Measurements from ENCODE around the gene TCF19. TPM values are rescaled to one million over a fixed set of nuclear protein-coding genes. Genes with fewer than 3 reads are reported as not detected.
"Not testable (repeated sequence)": the region's sequence is repeated elsewhere in the genome, so short reads cannot be mapped to it uniquely, and the experiment has no call there.

TCF19 gene
- total and polyA plus RNA-seq, 2 donors (not counting 1 experiment from before 2014, with no cell fraction given), result 10.0 to 10.4 TPM

DNA sequence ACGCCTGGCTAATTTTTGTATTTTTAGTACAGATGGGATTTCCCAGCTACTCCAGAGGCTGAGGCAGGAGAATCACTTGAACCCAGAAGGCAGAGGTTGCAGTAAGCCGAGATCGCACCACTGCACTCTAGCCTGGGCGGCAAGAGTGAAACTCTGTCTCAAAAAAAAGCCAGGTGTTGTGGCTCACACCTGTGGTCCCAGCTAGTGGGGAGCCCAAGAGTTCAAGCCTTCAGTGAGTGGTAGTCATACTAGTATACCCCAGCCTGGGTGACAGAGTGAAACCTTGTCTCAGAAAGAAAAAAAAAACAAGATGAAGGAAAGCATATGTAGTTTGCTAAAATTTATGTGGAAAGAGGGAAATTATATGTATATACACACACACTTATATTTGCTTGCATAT is 32.1 kb downstream of the TCF19 start:
- Histone ChIP-seq H3K9ac (ENCODE audit: low read length) (no peak overlapping the region), H3K4me3 (ENCODE audit: control extremely low read depth in 1 of 5, extremely low read depth in 1 of 5, insufficient read depth in 1 of 5, low read depth in 2 of 5, low read length in 4 of 5) (no peak overlapping the region), H4K20me1 (ENCODE audit: control insufficient read depth, insufficient read depth, low read length, poor library complexity, severe bottlenecking) (peaks cover 10% of the 10 kb centered on the region), H3K79me2 (ENCODE audit: control insufficient read depth, insufficient read depth, low read length) (no peaks in the 10 kb centered on the region), H3K4me1 (ENCODE audit: control insufficient read depth in 2 of 2, insufficient read depth in 2 of 2, low read length in 2 of 2) (peaks cover 6 to 15% of the 10 kb centered on the region in 2 donors), H3K9me3 (ENCODE audit: control extremely low read depth in 1 of 3, control insufficient read depth in 2 of 3, insufficient read depth in 1 of 3, low read length in 2 of 3) (no peaks in the 10 kb centered on the region), H2AFZ (ENCODE audit: insufficient read depth, low read depth, low read length, poor library complexity, severe bottlenecking) (no peak overlapping the region), H3K36me3 (replicated peaks in 1 of 2; ENCODE audit: control extremely low read depth in 1 of 2, control insufficient read depth in 1 of 2, extremely low read depth in 1 of 2, insufficient read depth in 2 of 2, low read length in 1 of 2) (peaks cover 0 to 6% of the 10 kb centered on the region in 2 experiments), H3K27ac (ENCODE audit: low read length in 2 of 2) (no peak overlapping the region), H3K4me2 (replicated peaks; ENCODE audit: low read depth, low read length, poor library complexity, severe bottlenecking) (no peak overlapping the region), H3K27me3 (replicated peaks in 1 of 4; ENCODE audit: control extremely low read depth in 1 of 4, control insufficient read depth in 3 of 4, insufficient read depth in 4 of 4, low read length in 3 of 4) (no peaks in the 10 kb centered on the region)
- no peaks in the 10 kb centered on the region for H3K27me3 Mint-ChIP-seq
- TF ChIP-seq, protein P1, sequence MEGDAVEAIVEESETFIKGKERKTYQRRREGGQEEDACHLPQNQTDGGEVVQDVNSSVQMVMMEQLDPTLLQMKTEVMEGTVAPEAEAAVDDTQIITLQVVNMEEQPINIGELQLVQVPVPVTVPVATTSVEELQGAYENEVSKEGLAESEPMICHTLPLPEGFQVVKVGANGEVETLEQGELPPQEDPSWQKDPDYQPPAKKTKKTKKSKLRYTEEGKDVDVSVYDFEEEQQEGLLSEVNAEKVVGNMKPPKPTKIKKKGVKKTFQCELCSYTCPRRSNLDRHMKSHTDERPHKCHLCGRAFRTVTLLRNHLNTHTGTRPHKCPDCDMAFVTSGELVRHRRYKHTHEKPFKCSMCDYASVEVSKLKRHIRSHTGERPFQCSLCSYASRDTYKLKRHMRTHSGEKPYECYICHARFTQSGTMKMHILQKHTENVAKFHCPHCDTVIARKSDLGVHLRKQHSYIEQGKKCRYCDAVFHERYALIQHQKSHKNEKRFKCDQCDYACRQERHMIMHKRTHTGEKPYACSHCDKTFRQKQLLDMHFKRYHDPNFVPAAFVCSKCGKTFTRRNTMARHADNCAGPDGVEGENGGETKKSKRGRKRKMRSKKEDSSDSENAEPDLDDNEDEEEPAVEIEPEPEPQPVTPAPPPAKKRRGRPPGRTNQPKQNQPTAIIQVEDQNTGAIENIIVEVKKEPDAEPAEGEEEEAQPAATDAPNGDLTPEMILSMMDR (IDR thresholded peaks at IDR 0.05), result no peak
- no peak for TF ChIP-seq EZH2 (IDR thresholded peaks at IDR 0.05; ENCODE audit: borderline replicate concordance, insufficient read depth, low read depth, low read length, poor library complexity, severe bottlenecking)
- H3K4me3 Mint-ChIP-seq, result no peak overlapping the region
- DNase-seq, result no peak
- no peak overlapping the region for H3K27ac Mint-ChIP-seq
- ATAC-seq (ENCODE audit: low read depth), result no peak
- H3K4me1 Mint-ChIP-seq, result peaks cover 32% of the 10 kb centered on the region
- intact Hi-C loops (cut with micrococcal nuclease), result no loop called here
- WGBS (ENCODE audit: insufficient coverage), result 81% methylated on average over 4 of the region's 4 CpGs
- ChIA-PET POLR2A (no interaction called here), CTCF (interaction anchor here (0.6 to 9.6 kb wide), 3 partner anchors 56 to 190 kb away, joined by 3 to 210 read pairs (median 133); partner anchors contain the start of gene PSORS1C2)
- no peaks in the 10 kb centered on the region for H3K9me3 Mint-ChIP-seq (ENCODE audit: insufficient read depth)

DNA sequence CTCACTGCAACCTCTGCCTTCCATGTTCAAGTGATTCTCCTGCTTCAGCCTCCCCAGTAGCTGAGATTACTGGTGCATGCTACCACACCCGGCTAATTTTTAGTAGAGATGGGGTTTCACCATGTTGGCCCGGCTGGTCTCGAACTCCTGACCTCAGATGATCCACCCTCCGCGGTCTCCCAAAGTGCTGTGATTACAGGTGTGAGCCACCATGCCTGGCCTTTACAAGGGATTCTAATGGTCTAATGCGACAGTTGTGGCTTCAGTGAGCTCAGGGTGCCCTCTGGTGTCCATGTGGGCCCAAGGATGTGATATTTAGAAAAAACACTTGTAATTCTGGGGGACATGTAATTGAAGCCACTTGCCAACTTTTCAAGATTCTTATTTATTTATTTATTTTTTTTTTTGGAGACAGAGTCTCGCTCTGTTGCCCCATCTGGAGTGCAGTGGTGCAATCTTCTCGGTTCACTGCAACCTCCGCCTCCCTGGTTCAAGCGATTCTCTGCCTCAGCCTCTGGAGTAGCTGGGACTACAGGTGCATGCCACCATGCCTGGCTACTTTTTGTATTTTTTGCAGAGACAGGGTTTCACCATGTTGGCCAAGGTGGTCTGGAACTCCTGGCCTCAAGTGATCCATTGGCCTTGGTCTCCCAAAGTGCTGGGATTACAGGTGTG is 34.2 kb downstream of the TCF19 start:
- ChIA-PET POLR2A (interaction anchor here (0.6 to 1.0 kb wide), 5 partner anchors 11 to 1465 kb away, joined by 3 to 10 read pairs (median 7); partner anchors contain the start of genes DDX39B and PSORS1C2), CTCF (interaction anchor here (0.7 to 9.6 kb wide), 15 partner anchors 10 to 400 kb away, joined by 3 to 210 read pairs (median 4); partner anchors contain the start of genes NCR3, PSORS1C2 and TCF19)
- H3K27me3 Mint-ChIP-seq; H3K9me3 ChIP-seq (ENCODE audit: control extremely low read depth in 1 of 3, control insufficient read depth in 2 of 3, insufficient read depth in 1 of 3, low read length in 2 of 3); intact Hi-C loops (cut with micrococcal nuclease); H2AFZ ChIP-seq (ENCODE audit: insufficient read depth, low read depth, low read length, poor library complexity, severe bottlenecking); H3K27me3 ChIP-seq (replicated peaks in 1 of 4; ENCODE audit: control extremely low read depth in 1 of 4, control insufficient read depth in 3 of 4, insufficient read depth in 4 of 4, low read length in 3 of 4); H3K36me3 ChIP-seq (replicated peaks in 1 of 2; ENCODE audit: control extremely low read depth in 1 of 2, control insufficient read depth in 1 of 2, extremely low read depth in 1 of 2, insufficient read depth in 2 of 2, low read length in 1 of 2); H3K27ac ChIP-seq (ENCODE audit: low read length in 2 of 2); H3K9ac ChIP-seq (ENCODE audit: low read length); H3K9me3 Mint-ChIP-seq (ENCODE audit: insufficient read depth); H3K4me2 ChIP-seq (replicated peaks; ENCODE audit: low read depth, low read length, poor library complexity, severe bottlenecking); H3K4me3 Mint-ChIP-seq; H3K4me3 ChIP-seq (ENCODE audit: control extremely low read depth in 1 of 5, extremely low read depth in 1 of 5, insufficient read depth in 1 of 5, low read depth in 2 of 5, low read length in 4 of 5); H3K79me2 ChIP-seq (ENCODE audit: control insufficient read depth, insufficient read depth, low read length): not testable (repeated sequence)
- Histone ChIP-seq H4K20me1 (ENCODE audit: control insufficient read depth, insufficient read depth, low read length, poor library complexity, severe bottlenecking) (peaks cover 17% of the 10 kb centered on the region), H3K4me1 (ENCODE audit: control insufficient read depth in 2 of 2, insufficient read depth in 2 of 2, low read length in 2 of 2) (peaks cover 6 to 12% of the 10 kb centered on the region in 2 donors)
- WGBS (ENCODE audit: insufficient coverage), result 74% methylated on average over 5 of the region's 10 CpGs
- ATAC-seq (ENCODE audit: low read depth) (peak; percentile 21), DNase-seq (peak; percentile 75)
- Mint-ChIP-seq H3K27ac (peak overlapping the region; percentile 61), H3K4me1 (peaks cover 31% of the 10 kb centered on the region)
- TF ChIP-seq, protein P1 (IDR thresholded peaks at IDR 0.05), result peak; percentile 66
